GM12872 (cell line): Measurements from ENCODE around the gene RSL1D1.

Experiments used
- TF ChIP-seq, protein P1 (sequence below): IDR thresholded peaks from 3 replicates; pipeline ENCODE4 v1.5.1; 2011; ENCODE audit warnings: low read depth, mild to moderate bottlenecking, low read length, moderate library complexity; ENCODE audit not compliant: insufficient read depth

Gene RSL1D1

GRCh38 chr16:11851294-11852091, at the start of gene RSL1D1:
TSS of gene RSL1D1 (minus strand) at chr16:11851542. CDS start at chr16:11851512, 30 bp downstream.
- TF ChIP-seq, protein P1, sequence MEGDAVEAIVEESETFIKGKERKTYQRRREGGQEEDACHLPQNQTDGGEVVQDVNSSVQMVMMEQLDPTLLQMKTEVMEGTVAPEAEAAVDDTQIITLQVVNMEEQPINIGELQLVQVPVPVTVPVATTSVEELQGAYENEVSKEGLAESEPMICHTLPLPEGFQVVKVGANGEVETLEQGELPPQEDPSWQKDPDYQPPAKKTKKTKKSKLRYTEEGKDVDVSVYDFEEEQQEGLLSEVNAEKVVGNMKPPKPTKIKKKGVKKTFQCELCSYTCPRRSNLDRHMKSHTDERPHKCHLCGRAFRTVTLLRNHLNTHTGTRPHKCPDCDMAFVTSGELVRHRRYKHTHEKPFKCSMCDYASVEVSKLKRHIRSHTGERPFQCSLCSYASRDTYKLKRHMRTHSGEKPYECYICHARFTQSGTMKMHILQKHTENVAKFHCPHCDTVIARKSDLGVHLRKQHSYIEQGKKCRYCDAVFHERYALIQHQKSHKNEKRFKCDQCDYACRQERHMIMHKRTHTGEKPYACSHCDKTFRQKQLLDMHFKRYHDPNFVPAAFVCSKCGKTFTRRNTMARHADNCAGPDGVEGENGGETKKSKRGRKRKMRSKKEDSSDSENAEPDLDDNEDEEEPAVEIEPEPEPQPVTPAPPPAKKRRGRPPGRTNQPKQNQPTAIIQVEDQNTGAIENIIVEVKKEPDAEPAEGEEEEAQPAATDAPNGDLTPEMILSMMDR, result no peak

- TF ChIP-seq, protein P1, result no peak
These were observed 49.7 kb upstream of the RSL1D1 start for GRCh38 chr16:11901091-11901490.

GRCh38 chr16:11896486-11897176, 45.3 kb upstream of the RSL1D1 start:
- TF ChIP-seq, protein P1, result no peak

DNA sequence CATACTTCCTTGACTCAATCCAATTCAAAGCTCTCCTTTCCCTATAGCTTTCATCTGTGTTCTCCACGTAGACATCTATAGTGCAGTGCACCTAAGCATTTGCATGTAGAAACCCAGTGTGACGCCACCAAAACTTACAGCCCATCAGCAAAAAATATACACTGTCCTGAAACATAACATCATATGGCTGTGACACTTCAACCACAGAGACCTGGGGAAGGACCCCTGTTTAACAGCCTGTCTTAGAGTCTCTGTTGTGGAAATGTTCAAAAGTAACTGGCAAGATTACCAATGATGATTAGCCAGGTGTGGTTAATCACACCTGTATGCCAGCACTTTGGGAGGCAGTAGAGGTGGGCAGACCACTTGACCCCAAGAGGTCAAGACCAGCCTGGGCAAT, 42.2 kb upstream of the RSL1D1 start:
- TF ChIP-seq, protein P1, result no peak

DNA sequence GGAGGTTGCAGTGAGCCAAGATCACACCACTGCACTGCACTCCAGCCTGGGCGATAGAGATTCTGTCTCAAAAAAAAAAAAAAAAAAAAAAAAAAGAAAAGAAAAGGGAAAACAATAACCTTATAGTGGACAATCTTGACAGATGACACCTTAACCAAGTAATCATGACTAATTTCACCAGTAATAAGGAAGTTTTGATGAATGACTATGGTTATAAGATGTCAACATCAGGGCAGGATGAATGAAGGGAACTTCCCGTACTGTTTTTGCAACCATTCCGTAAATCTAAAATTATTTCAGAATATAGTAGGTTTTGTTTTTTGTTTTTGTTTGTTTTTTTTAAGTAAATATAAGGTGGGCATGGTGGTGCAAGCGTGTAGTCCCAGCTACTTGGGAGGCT, 41.4 kb upstream of the RSL1D1 start:
- TF ChIP-seq, protein P1, result no peak

- TF ChIP-seq, protein P1, result no peak
These were observed 39.1 kb upstream of the RSL1D1 start for GRCh38 chr16:11890231-11890965.

- TF ChIP-seq, protein P1, result no peak
These were observed 35.5 kb upstream of the RSL1D1 start for GRCh38 chr16:11886881-11887280.
